ENCODE data around the gene FBLIM1. TPM values are rescaled to one million over a fixed set of nuclear protein-coding genes. Genes with fewer than 3 reads are reported as not detected.

The FBLIM1 gene
- total RNA-seq, 4 donors from 2014 or later: 50.3 to 502 (median 337) TPM

- Histone ChIP-seq H3K4me3 (no peak overlapping the region), H3K4me1 (no peaks in the 10 kb centered on the region), H3K9me3 (no peaks in the 10 kb centered on the region), H3K36me3 (peaks cover 0 to 91% (median 0%) of the 10 kb centered on the region in 3 donors), H3K27ac (no peak overlapping the region), H3K27me3 (no peaks in the 10 kb centered on the region)
- TF ChIP-seq POLR2A (IDR thresholded peaks at IDR 0.05) (no peak), CTCF (IDR thresholded peaks at IDR 0.05) (no peak)
- no peak for DNase-seq
These were observed 34.9 kb upstream of the FBLIM1 start for GRCh38 chr1:15723631-15724246.

GRCh38 chr1:15724949-15725880 is 33.4 kb upstream of the FBLIM1 start:
- H3K9me3 ChIP-seq: no peaks in the 10 kb centered on the region
- TF ChIP-seq CTCF (IDR thresholded peaks at IDR 0.05) (no peak), POLR2A (IDR thresholded peaks at IDR 0.05) (no peak)
- H3K4me3 ChIP-seq: no peak overlapping the region
- no peak for DNase-seq
- no peak overlapping the region for H3K27ac ChIP-seq
- H3K27me3 ChIP-seq: no peaks in the 10 kb centered on the region
- no peaks in the 10 kb centered on the region for H3K4me1 ChIP-seq
- peaks cover 0 to 90% (median 0%) of the 10 kb centered on the region in 3 donors for H3K36me3 ChIP-seq

GRCh38 chr1:15726508-15726907 is 32.1 kb upstream of the FBLIM1 start:
- no peaks in the 10 kb centered on the region for H3K4me1 ChIP-seq
- peaks cover 0 to 90% (median 0%) of the 10 kb centered on the region in 3 donors for H3K36me3 ChIP-seq
- TF ChIP-seq POLR2A (IDR thresholded peaks at IDR 0.05) (no peak), CTCF (IDR thresholded peaks at IDR 0.05) (no peak)
- H3K4me3 ChIP-seq: no peak overlapping the region
- H3K27ac ChIP-seq: no peak overlapping the region
- no peaks in the 10 kb centered on the region for H3K9me3 ChIP-seq
- no peak for DNase-seq
- H3K27me3 ChIP-seq: no peaks in the 10 kb centered on the region

GRCh38 chr1:15727021-15727420 is 31.6 kb upstream of the FBLIM1 start:
- H3K27ac ChIP-seq: no peak overlapping the region
- H3K4me1 ChIP-seq: no peaks in the 10 kb centered on the region
- H3K9me3 ChIP-seq: no peaks in the 10 kb centered on the region
- H3K36me3 ChIP-seq: peaks cover 0 to 90% (median 0%) of the 10 kb centered on the region in 3 donors
- no peaks in the 10 kb centered on the region for H3K27me3 ChIP-seq
- TF ChIP-seq CTCF (IDR thresholded peaks at IDR 0.05) (no peak), POLR2A (IDR thresholded peaks at IDR 0.05) (no peak)
- no peak overlapping the region for H3K4me3 ChIP-seq
- no peak for DNase-seq

GRCh38 chr1:15727424-15727823 is 31.2 kb upstream of the FBLIM1 start:
- Histone ChIP-seq H3K27me3 (no peaks in the 10 kb centered on the region), H3K27ac (no peak overlapping the region), H3K4me1 (no peaks in the 10 kb centered on the region), H3K36me3 (peaks cover 0 to 90% (median 0%) of the 10 kb centered on the region in 3 donors), H3K4me3 (no peak overlapping the region), H3K9me3 (no peaks in the 10 kb centered on the region)
- TF ChIP-seq POLR2A (IDR thresholded peaks at IDR 0.05) (no peak), CTCF (IDR thresholded peaks at IDR 0.05) (no peak)
- DNase-seq: no peak

Measured in Peyer's patch (tissue), 4 donors.